GM19043 (cell line): ENCODE measurements around the gene CYP27B1.

Experiments used
- ATAC-seq: cut with Tn5 transposase; IDR thresholded peaks from one replicate; pipeline ENCODE4 v1.9.1; 2021; ENCODE audit warnings: low read depth; ENCODE audit not compliant: unreplicated experiment

The CYP27B1 gene, protein sequence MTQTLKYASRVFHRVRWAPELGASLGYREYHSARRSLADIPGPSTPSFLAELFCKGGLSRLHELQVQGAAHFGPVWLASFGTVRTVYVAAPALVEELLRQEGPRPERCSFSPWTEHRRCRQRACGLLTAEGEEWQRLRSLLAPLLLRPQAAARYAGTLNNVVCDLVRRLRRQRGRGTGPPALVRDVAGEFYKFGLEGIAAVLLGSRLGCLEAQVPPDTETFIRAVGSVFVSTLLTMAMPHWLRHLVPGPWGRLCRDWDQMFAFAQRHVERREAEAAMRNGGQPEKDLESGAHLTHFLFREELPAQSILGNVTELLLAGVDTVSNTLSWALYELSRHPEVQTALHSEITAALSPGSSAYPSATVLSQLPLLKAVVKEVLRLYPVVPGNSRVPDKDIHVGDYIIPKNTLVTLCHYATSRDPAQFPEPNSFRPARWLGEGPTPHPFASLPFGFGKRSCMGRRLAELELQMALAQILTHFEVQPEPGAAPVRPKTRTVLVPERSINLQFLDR

DNA sequence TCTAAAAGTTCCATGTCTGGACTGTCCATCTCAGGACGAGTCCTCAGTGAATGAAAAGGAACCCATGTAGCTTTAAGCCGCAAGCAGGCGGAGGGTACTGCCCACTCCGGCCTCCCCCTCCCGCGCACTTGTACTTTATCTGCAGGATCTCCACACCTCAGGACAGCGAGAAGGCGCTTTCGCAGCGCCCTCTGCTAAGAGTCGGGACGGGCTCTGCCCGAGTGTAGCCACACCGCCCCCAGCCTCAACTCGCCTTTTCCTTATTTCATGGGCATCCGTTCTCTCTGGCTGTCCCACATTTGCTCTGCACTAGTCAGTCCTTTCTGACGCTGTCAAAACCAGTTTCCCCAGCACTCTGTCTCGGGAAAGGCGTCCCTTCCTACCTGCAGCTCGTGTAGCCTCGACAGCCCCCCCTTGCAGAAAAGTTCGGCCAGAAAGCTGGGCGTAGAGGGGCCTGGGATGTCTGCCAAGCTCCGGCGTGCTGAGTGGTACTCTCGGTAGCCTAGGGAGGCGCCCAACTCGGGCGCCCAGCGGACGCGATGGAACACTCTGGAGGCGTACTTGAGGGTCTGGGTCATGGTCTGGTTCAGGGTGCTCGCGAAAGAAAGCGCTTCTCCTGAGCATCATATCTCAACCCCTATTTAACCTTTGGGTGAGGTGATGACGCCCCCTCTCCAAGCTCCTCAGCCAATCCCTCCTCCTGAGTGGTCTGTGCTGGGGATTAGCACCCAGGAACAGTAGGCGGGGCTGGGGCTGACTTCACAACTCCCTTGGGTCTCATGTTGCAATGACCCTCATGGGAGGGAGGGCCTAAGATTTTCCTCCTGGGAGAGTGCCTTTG, at the start of gene CYP27B1:
Gene CYP27B1, minus strand, starts transcription at position 615 of the 841 bp plus-strand sequence. Its CDS starts 37 bp downstream, at position 578.
- ATAC-seq: no peak

DNA sequence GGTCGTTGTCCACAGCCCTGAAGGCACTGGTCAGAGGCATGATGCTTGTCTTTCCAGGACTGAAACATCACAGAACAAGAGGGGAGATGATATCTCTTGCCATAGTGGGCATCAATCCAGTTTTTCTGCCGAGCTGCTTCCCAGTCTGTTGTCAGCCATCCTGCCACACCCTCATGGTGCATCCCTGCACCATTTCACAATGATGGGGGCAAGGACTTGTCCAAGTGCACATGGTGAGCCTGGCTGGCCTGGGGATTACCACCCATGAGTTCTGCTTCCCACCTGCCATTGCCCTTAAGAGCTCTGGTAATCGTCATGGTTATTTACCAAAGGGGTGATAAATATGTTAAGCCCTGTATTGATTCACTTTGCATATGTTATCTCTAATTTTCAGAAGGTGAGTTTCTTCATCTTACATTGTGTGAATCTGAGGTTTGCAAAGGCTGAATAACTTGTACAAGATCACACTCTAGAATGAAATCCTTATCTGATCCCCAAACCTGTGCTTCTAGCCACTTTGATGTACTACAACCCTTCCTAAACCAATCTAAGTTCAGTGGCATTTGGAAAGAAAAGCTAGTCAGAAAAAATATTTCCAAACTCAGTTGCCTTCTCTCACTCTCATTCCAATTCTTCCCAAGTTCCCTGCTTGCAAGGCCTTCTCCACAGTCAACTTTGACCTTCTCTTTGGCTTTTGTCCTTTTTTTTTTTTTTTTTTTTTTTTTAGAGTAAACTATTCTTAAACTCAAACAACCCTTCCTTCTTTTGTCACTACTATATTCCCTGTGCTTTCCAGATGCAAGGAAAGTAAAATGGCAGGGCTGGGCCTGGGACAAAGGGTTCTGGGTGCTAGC, 49.4 kb upstream of the CYP27B1 start:
- no peak for ATAC-seq

DNA sequence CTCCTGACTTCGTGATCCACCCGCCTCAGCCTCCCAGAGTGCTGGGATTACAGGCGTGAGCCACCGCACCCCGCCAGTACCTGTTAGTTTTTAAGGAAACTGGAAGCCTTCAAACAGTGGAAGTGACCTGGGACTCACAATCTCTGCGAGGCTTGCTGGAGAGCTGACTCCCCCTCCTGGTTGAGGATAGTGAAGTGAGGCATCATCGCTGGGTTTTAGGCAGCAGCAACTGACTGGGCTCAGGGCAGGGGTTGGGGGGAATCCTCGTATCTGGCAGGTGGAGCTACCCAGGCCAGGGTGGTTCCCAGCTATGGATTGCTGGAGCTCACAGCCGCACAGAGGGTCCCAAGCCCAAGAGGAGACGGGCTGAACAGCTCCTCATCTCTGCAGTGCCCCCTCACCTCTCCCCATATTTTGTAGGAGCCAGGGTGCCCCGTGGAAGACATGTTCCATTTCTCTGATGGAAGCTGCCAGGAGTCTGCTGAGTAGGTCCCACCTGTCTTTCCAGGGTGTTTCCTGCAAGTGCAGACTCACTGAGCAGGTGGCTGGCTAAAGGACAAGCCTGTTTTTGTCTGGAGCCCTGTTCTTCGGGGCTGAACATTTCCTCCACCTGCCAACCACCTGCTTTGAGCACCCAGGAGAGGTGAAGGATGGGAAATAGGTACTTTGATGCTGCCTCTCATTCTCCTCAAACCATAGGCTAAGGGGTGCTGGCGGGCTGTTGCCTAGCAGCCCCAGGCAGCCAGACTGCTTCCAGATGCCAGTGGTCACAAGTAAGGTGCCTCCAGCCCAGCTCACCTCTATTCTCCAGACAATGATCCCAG, 48.5 kb upstream of the CYP27B1 start:
- no peak for ATAC-seq

DNA sequence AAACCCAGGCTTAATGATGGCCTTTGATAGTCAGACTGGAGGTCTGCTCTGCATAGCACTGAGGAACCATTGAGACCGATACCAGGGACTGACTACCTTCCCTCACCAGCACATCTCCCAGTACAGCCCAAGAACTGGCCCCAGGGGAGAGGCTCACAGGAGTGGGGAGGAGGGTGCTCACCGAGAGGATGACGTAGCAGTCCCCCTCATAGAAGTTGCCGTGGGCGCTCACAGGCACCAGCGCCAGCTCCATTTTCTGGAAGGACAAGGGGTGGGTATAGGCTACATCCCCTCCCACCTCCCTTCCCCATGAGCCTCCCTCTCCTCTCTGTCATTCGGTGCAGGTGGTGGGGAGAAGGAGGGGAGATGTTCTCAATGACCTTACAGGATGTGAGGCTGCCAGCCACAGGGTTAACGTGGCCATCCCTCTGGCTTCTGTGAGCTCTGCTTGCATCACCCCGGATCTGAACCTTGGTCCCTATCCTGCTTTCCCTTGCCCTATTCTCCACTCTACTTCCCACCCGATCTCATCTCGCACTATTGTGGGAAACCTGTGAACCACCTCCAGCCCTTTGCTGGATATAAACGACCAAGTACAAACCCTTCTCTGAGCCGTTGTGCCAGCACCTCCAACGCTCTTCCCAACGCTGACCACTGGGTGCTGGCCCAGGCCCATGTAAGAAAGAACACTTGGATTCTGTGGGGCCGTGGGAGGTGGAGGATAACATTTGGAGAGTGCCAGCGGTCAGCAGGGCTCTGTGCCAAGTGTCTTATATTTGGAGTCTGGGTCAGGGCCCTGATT, 47.3 kb upstream of the CYP27B1 start:
- ATAC-seq: no peak

DNA sequence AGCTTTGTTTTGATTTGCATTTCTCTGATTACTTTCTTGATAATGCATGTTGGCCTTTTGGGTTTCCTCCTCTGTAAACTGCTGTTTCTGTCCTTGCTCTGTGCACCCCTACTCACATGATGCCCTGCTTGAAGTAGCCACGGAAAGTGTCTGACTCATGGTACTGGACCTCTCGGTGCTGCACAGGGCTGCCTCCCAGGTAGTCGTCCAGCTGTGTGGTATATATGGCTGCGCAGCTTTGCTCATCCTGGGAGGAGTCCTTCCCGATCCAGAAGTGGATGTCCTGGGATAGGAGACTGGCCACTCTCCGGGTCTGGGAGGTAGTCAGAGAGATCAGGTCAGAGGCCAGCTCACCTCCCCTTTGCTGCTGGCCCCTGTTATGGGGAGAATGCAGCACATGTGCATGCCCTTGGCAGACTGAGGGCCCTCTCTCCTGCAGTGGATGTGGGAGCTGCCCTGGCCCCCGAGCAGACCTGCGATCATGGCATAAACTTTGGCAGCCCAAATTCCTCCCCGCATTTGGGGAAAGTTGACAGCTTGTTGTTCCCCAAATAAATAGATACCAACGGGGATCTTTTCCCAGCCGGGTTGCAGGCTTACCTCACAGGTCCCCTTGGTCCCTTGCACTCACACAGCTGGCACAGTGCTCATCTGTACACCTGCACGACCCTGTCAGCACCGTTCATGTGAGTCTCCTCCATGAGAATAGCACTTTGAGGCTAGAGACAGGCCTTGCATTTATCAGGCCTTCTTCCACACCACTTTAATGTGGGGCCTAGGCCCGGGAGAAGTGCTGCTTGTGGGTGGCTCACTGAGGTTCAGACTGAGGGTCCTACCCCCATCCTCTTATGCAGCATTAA, 46.5 kb upstream of the CYP27B1 start:
- no peak for ATAC-seq

DNA sequence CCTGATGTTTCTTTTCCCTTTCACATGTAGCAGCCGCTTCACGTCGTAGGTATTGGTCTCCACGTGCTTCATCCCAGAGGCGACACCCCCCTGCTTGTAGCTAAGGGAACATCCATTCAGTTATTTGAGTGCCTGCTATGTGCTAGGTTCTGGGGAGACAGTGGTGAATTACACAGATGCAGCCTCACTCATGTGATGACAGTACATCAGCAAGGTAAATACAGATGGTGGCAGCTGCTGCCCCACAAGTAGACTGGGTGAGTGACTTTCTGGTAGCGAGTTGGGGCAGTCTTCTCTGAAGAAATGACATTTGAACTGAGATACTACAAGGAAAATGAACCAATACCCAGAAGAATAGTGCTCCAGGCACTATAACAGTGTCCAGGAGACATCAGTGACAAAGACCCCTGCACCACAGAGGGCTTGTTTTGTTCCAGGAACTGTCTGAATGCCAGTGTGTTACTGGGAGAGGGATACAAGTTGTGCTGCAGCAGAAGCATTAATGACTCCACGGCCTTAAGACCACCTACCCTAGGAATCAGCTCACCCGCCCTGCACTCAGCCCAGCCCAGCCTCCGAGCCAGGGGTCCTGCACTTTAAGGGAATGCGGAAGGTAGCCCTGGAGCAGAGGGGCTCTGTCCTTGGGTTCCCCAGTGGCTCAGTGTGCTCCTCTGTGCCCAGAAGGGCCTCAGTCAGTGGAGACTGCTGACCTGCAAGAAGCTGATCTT, 44.3 kb upstream of the CYP27B1 start:
- ATAC-seq: no peak

DNA sequence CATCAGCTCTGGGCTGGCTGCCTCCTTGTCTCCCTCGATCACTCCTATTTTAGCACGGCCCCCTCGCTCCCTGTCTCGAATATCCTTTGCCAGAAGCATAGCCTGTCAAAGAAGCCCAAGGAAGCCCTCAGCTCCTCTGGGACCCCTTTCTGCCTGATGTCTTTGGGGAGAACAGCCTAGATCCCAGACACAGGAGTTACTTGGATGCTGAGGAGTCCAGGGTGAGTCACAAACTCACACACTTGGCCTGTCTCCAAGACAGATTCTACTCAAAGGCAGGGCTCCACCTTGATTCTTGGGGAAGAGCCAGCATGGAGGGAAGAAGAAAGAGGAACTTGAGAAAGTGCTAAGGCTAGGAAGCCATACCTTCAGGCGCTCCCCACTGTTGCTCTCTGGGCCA, 43.6 kb upstream of the CYP27B1 start:
- ATAC-seq: no peak

DNA sequence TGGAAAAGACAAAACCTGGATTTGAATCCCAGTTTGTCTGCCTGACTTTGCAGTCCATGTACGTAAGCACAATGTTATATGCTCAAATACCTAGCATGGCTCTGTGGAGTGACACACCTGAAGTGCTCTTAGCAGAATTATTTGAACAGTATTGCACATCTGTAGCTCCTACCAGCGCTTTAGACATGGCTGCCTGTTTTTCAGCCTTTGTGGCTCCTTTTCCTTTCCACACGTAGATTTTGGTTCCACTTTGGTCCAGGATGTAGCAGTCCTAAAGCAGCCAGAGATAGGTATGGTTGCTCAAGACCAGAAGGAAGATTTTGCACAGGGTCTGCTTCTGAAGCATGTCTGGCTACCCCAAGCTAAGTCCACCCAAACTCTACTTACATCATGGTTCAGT, 42.5 kb upstream of the CYP27B1 start:
- ATAC-seq: no peak

DNA sequence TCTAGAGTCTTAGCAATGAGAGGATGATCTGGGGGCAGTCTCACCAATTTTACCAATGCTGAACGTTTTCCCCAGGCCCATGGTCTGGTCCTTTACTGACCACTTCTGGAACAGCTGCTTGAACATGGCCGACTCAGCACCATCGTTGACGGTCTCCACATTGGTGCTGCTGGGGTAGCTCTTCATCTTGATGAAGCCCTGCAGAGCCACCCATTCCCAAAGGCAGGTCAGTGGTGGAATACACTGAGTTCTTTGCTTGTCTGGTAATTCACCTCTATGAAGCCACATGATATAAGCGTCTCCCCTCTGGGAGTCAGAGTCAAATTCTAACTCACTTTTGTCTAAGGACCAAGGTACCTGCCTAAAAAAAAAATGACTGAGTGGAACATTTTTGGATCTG, 41.5 kb upstream of the CYP27B1 start:
- no peak for ATAC-seq

DNA sequence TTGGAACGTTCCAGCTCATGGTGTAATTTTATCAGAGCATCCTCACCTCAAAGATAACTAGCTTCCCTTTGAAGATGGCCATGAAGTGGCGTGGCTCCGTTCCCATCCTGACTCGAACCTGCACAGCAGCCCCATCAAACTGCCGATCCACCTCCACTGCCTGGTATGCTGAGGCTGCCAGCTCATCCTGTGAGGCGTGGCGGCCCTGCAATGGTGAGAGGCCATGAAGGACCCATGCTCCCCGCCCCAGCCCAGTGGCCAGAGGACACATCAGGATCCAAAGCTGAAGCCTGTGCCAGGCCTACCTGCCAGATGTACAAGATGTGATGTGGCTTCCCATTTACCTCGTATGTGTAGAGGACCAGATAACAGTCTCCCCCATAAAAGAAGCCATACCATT, 40.4 kb upstream of the CYP27B1 start:
- ATAC-seq: no peak

DNA sequence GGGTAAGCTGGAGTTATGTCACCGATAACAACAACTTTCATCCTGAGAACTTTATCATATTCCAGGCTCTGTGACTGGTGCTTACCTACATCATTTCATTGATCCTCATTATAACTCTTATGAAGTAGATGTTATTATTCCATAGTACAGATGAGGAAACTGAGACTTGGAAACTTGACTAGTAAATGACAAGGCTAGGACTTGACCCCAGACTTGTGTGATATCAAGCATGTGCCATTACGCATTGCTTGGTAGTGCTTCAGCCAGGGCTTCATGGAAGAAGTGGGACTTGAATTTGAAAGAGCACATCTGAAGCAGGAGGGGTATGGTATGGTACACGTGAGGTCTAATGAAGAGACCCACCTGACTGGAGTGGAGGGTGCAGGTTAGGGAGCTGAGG, 39.8 kb upstream of the CYP27B1 start:
- no peak for ATAC-seq

DNA sequence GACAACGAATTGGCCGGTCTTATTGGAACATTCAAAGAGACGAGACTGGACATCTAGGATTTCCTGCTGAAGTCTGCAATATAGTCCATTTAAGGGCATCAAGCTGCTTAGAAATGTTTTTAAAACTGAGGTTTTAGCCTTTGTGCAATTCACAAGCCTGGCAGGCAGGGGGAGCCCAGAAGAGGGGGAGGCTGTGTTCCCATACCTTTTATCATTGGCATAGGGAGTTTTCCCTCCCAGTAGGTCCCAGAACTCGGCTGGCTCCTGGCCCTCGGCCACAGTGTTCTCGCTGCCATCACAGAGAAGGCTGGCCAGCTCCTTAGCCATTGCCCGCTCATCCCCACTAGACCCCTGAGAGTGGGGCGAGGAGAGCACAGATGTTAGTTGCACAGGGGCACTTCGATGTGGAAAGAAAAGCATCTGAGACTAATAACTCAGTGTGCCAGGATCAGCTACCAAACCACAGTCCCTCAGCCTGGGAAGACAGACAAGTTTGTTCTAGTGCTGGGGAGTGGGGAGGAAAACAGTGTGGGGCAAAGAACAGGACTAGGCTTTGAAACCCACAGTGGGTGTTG, 36.5 kb upstream of the CYP27B1 start:
- no peak for ATAC-seq

DNA sequence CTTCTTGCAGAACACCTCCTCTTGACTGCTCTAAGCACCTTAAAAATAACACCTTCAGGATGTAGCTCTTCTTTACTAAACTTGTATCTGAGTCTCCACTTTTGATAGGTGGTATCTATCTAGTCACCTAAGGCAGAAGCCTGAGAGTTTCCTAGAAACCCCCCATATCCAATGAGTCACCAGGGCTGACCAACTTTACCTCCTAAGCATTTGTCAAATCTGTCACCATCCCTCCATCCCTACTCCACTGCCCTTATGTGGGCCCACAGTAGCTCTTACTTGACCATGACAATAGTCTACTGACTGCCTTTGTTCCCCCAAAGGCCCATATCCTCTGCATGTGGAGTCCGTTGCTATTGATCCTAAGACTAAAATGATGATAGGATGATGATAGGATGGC, 35.7 kb upstream of the CYP27B1 start:
- ATAC-seq: no peak

DNA sequence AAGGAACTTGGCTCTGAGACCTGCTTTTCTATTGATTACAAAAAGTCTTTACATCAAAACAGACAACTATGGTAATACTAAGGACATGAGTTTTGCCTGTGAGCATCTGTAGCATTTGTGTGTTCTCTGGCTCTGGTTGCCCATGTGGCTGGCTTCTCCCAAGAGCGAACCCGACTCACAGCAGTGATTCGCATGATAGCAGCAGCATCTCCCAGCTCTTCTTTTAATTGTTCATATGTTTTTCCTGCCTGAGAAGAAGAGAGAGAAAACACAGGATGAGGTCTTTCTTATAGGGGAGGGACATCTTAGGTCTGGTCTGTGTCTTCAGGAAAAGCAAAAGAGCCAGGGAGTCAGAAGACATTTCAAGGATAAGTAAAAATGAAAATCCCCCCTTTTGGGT, 34.1 kb upstream of the CYP27B1 start:
- ATAC-seq: no peak

DNA sequence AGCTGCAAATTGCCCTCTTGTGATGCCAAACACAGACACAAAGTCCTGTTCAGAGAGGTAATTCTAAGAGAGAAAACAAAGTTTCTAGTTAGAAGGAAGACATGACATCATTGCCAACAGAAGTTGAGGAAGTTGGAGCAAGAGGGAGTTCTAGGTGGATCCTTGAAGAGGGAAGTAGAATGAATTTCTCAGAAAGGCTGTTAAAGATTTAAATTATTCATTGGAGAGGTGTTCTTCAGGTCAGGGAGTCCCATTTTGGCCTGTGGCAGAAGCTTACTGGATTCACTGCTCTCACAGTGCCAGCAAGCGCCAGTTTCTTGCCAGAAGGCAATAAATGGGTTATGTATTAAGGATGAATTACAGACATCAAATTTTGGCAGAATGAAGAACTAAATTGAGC, 31.1 kb upstream of the CYP27B1 start:
- no peak for ATAC-seq

DNA sequence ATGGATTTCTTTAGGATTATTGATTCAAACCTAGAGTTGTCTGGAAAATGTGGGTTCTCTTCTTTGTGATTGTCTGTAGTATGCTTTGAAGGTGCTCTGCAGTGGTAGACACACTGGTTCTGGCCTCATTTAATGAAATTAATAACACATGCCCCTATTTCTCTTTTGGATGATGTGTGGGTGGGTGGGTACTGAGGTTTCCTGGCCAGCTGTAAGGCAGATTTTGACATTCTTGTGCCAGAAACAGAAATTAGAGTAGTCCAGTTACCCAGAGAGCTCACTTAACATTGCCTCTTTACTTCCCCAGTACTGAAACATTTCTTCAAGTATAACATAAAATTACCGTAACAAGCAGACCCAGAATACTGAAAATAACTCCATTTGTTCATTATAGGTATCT, 30.1 kb upstream of the CYP27B1 start:
- no peak for ATAC-seq

DNA sequence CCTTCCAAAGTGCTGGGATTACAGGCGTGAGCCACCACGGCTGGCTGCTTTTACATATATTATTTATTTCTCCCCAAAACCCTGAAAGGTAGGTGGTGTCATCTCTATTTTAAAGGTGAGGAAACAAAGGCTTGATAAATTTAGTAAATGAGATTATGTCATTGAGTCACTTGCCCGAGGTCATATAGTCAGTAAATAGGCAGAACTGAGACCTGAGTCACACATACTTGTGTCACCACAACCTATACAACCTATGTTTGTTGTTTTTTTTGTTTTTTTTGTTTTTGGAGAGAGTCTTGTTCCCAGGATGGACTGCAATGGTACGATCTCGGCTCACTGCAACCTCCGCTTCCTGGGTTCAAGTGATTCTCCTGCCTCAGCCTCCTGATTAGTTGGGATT, 28.5 kb upstream of the CYP27B1 start:
- no peak for ATAC-seq
